NCI-H1436 (cell line): ENCODE results near the gene CNTFR.

ENCODE experiments used
- DNase-seq: peaks from one replicate; lab custom pipeline; 2025; lab: John Stamatoyannopoulos, UW

Gene CNTFR

GRCh38 chr9:34522971-34523797 is 66.3 kb downstream of the CNTFR start, which contains the start of gene ENHO:
Gene ENHO (minus strand): TSS chr9:34522990. CDS start chr9:34521695, 1,295 bp downstream.
- peak; percentile 89 for DNase-seq

- DNase-seq: no peak
Observed at GRCh38 chr9:34522091-34522887, 67.2 kb downstream of the CNTFR start.

- no peak for DNase-seq
Observed at GRCh38 chr9:34521406-34522045, 68.0 kb downstream of the CNTFR start.

GRCh38 chr9:34520505-34521385 is 68.8 kb downstream of the CNTFR start:
- DNase-seq: no peak

GRCh38 chr9:34520096-34520495 is 69.4 kb downstream of the CNTFR start:
- no peak for DNase-seq

- no peak for DNase-seq
Observed at GRCh38 chr9:34519321-34520020, 70.1 kb downstream of the CNTFR start.

GRCh38 chr9:34518896-34519295 is 70.6 kb downstream of the CNTFR start:
- DNase-seq: no peak

- DNase-seq: no peak
Observed at GRCh38 chr9:34518110-34518616, 71.4 kb downstream of the CNTFR start.

GRCh38 chr9:34517185-34517584 is 72.3 kb downstream of the CNTFR start:
- no peak for DNase-seq

GRCh38 chr9:34515959-34516358 is 73.6 kb downstream of the CNTFR start:
- no peak for DNase-seq

- DNase-seq: no peak
Observed at GRCh38 chr9:34514816-34515215, 74.7 kb downstream of the CNTFR start.

GRCh38 chr9:34514401-34514800 is 75.1 kb downstream of the CNTFR start:
- no peak for DNase-seq

- DNase-seq: peak; percentile 75
Observed at GRCh38 chr9:34513567-34514214, 75.8 kb downstream of the CNTFR start.

- no peak for DNase-seq
Observed at GRCh38 chr9:34512131-34513078, 77.1 kb downstream of the CNTFR start.

- no peak for DNase-seq
Observed at GRCh38 chr9:34510497-34511468, 78.7 kb downstream of the CNTFR start.

GRCh38 chr9:34508951-34509350 is 80.6 kb downstream of the CNTFR start:
- DNase-seq: no peak

- no peak for DNase-seq
Observed at GRCh38 chr9:34508463-34508862, 81.1 kb downstream of the CNTFR start.

- no peak for DNase-seq
Observed at GRCh38 chr9:34507966-34508365, 81.6 kb downstream of the CNTFR start.
